ENCODE results near the gene STUM.

DNA sequence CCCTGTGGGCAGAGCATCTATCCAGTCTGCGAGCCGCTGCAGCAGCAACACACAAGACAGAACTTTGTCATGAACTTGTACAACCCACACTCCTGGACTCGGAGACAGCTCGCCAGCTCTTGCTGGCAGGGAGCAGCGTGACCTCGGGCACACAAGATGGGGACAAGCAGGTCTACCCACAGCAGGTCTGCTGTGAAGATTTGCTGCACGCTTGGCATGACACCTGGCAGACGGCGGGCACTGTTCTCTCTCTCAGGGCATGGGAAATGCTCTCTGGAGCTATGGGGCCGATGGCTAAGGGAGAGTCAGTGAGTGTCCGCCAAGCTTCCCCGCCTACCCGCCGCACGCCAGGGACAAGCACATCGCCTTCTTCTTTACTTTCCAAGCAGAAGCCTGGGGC, 90.0 kb downstream of the STUM start:
- TF ChIP-seq, protein P1, sequence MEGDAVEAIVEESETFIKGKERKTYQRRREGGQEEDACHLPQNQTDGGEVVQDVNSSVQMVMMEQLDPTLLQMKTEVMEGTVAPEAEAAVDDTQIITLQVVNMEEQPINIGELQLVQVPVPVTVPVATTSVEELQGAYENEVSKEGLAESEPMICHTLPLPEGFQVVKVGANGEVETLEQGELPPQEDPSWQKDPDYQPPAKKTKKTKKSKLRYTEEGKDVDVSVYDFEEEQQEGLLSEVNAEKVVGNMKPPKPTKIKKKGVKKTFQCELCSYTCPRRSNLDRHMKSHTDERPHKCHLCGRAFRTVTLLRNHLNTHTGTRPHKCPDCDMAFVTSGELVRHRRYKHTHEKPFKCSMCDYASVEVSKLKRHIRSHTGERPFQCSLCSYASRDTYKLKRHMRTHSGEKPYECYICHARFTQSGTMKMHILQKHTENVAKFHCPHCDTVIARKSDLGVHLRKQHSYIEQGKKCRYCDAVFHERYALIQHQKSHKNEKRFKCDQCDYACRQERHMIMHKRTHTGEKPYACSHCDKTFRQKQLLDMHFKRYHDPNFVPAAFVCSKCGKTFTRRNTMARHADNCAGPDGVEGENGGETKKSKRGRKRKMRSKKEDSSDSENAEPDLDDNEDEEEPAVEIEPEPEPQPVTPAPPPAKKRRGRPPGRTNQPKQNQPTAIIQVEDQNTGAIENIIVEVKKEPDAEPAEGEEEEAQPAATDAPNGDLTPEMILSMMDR (IDR thresholded peaks at IDR 0.05; ENCODE audit: insufficient read depth, low read length, poor library complexity, severe bottlenecking) = no peak
- TF ChIP-seq EZH2phosphoT487 (conservative IDR thresholded peaks at IDR 0.05; ENCODE audit: low read length) = no peak

Data from SU-DHL-6 (cell line).